Aorta (tissue), 5 donors: ENCODE data around the gene FLNA. TPM values are rescaled to one million over a fixed set of nuclear protein-coding genes. Genes with fewer than 3 reads are reported as not detected.

Source experiments
- ATAC-seq: fragments of 200-7000 bp; cut with Tn5 transposase; one replicate; pipeline ENCODE4 v1.9.1; 2022; ENCODE audit warnings: moderate library complexity; ENCODE audit not compliant: low FRiP score
- DNase-seq, 2 donors: peaks; one replicate each; pipeline ENCODE4 v3.0.0-alpha.2; 2020
- H3K27ac ChIP-seq, 2 donors: one replicate each; pipeline ENCODE4 v1.5.1; 2013; ENCODE audit warnings: low read length in 2 of 2, mild to moderate bottlenecking in 2 of 2, moderate library complexity in 2 of 2, control low read depth in 1 of 2, inconsistent platforms in 1 of 2, low read depth in 1 of 2
- H3K27me3 ChIP-seq, 2 donors: one replicate each; pipeline ENCODE4 v1.6.1; 2013; ENCODE audit warnings: control low read depth in 1 of 2, low read length in 1 of 2, mild to moderate bottlenecking in 1 of 2, moderate library complexity in 1 of 2; ENCODE audit not compliant: insufficient read depth in 2 of 2, control insufficient read depth in 1 of 2
- H3K36me3 ChIP-seq, 2 donors: one replicate each; pipeline ENCODE4 v1.6.1; 2013; ENCODE audit warnings: control low read depth in 1 of 2, low read length in 1 of 2, mild to moderate bottlenecking in 1 of 2; ENCODE audit not compliant: insufficient read depth in 2 of 2, control insufficient read depth in 1 of 2
- H3K4me1 ChIP-seq, 2 donors: one replicate each; pipeline ENCODE4 v1.6.1; 2013; ENCODE audit warnings: low read length in 2 of 2, control low read depth in 1 of 2, mild to moderate bottlenecking in 1 of 2, moderate library complexity in 1 of 2; ENCODE audit not compliant: insufficient read depth in 2 of 2, control insufficient read depth in 1 of 2
- H3K4me3 ChIP-seq, 2 donors: one replicate each; pipeline ENCODE4 v1.5.1; 2013; ENCODE audit warnings: low read length in 2 of 2, control low read depth in 1 of 2, mild to moderate bottlenecking in 1 of 2
- H3K9me3 ChIP-seq: one replicate; pipeline ENCODE4 v1.6.1; 2013; ENCODE audit warnings: mild to moderate bottlenecking, low read length; ENCODE audit not compliant: control insufficient read depth
- WGBS, 2 donors: extraction: QIAGEN DNeasy Blood & Tissue Kit; methylation state at CpG; one replicate each; pipeline ENCODE4 v1.1.7; 2013; 5-methylcytosine and 5-hydroxymethylcytosine counted together
- intact Hi-C, 2 donors: fragments of 100-400 bp; cut with DNase I; formaldehyde crosslinking; loops; one replicate each; pipeline versions ENCODE4 v1.14.2 to v1.15.0; 2022
- polyA plus RNA-seq, 2 donors: library from polyadenylated mRNA; stranded (reverse); fragments of 200-250 nt; gene quantifications; one replicate each; pipeline ENCODE4 v1.2.3, GENCODE V29; 2013
- total RNA-seq, 2 donors: library from RNA; stranded (reverse); fragmentation: NEBNext Ultra II Directional; extraction: Animal tissue kit (Norgen Biotek cat#: 25700); gene quantifications; one replicate each; pipeline ENCODE4 v1.2.1, GENCODE V29; 2021
- donor health status: healthy with polysubstance abuse.
- donor health status: Bipolar disorder and iron deficiency.
- donor health status: DM: no; HTN: no; CAD: no.
- donor health status: DM: no; HTN: no; CAD: no.
- donor health status: DM: yes; HTN: yes; CAD: no.

Gene FLNA
- total and polyA plus RNA-seq, 4 donors: 515 to 7,857 (median 5,958) TPM

- 1 to 36% methylated on average over 29 of the region's 29 CpGs for WGBS, 2 donors
- peak overlapping the region; percentile 51 to 79 for H3K4me3 ChIP-seq
- H3K36me3 ChIP-seq: no peaks in the 10 kb centered on the region
- intact Hi-C loops: no loop called here
- no peaks in the 10 kb centered on the region for H3K27me3 ChIP-seq
- peak; percentile 66 for ATAC-seq
- DNase-seq: peak; percentile 79 to 83
- H3K9me3 ChIP-seq: no peaks in the 10 kb centered on the region
- H3K27ac ChIP-seq: peak overlapping the region in 1 of 2 donors; percentile 62
- no peaks in the 10 kb centered on the region for H3K4me1 ChIP-seq
These were observed 37.5 kb upstream of the FLNA start for GRCh38 chrX:154411981-154412340.

DNA sequence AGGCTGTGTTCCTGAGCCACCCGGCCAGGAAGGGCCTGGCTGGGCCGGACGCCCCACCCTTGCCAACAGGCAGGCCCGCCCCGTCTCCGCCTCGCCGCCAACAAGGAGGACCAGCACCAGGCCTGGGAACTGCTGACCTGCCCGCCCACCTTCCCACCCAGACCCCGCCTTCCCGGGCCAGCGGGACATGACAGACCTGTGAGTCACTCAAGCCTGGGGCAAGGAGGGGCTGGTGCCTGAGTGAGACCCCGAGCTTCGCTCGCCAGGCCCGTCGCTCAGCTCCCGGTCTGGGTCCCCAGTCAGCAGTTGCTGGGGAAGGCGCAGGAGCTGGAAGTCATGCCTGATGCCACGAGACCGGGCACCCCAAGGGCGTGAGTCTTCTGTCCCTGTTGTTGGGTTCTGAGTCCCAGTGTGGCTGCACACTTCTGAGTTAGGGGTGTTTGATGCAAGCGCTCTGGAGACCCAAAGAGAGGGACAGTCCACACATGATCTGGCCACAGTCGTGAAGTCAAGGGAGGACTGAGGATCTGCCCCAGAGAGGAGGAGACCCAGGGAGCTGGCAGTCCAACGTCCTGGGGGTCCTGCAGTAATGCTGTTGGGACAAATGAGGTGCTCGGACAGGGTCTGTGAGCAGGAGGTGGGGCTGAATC lies 34.9 kb upstream of the FLNA start, which contains the start of gene DNASE1L1:
DNASE1L1 (minus strand) TSS at position 33 of the 650 bp plus-strand sequence. CDS start 3,686 bp downstream, outside the sequence.
- H3K27me3 ChIP-seq: no peaks in the 10 kb centered on the region
- no peaks in the 10 kb centered on the region for H3K36me3 ChIP-seq
- no peaks in the 10 kb centered on the region for H3K4me1 ChIP-seq
- peak; percentile 95 to 97 for DNase-seq
- intact Hi-C loops: loop anchor here in 1 of 2 donors (10.0 kb wide), 1 partner anchor 125 kb away; no protein-coding TSS in a partner anchor
- ATAC-seq: peak; percentile 88
- WGBS, 2 donors: 4 to 38% methylated on average over 25 to 26 of the region's 26 CpGs
- peak within 1 kb of the TSS in 1 of 2 donors; percentile 1 for H3K4me3 ChIP-seq
- H3K9me3 ChIP-seq: no peaks in the 10 kb centered on the region
- peak within 1 kb of the TSS in 1 of 2 donors; percentile 94 for H3K27ac ChIP-seq

- Histone ChIP-seq H3K4me3 (peak overlapping the region in 1 of 2 donors; percentile 1), H3K36me3 (no peaks in the 10 kb centered on the region), H3K4me1 (no peaks in the 10 kb centered on the region), H3K9me3 (no peaks in the 10 kb centered on the region), H3K27me3 (no peaks in the 10 kb centered on the region), H3K27ac (peak overlapping the region in 1 of 2 donors; percentile 42)
- 7 to 39% methylated on average over 10 of the region's 10 CpGs for WGBS, 2 donors
- DNase-seq: no peak
- ATAC-seq: no peak
- intact Hi-C loops: loop anchor here in 1 of 2 donors (10.0 kb wide), 1 partner anchor 126 kb away; no protein-coding TSS in a partner anchor
These were observed 34.3 kb upstream of the FLNA start for GRCh38 chrX:154408659-154409221.

DNA sequence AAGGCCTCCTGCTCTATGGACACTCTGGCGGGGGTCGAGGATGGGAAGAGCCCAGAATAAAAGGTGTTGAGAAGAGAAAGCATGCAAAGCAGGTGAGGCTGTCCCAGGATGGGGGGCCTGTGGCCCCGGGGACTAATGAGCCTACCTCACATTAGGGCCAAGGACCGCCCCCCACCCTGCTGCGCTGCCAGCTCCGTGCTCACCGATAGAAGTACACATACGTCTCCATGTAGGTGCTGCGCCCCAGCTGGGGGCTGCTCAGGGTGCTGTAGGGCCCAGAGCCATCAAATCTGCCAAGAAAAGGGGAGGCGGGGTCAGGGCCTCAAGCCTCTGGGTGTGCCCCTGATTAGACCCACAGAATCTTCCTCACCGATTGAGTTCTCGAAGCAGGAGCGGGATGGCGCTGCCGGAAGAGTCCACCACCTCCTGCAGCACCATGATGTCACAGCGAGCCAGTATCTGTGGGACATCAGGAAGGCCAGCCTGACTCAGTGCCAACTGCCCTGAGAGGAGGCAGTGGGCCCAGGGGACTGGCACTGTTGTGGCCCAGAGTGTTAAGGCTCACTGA lies 30.3 kb upstream of the FLNA start:
- Histone ChIP-seq H3K4me1 (no peaks in the 10 kb centered on the region), H3K36me3 (peaks cover 0 to 1% of the 10 kb centered on the region in 2 donors), H3K4me3 (no peak overlapping the region), H3K27me3 (no peaks in the 10 kb centered on the region), H3K27ac (no peak overlapping the region), H3K9me3 (no peaks in the 10 kb centered on the region)
- ATAC-seq (no peak), DNase-seq (no peak)
- 88 to 89% methylated on average over 16 of the region's 16 CpGs for WGBS, 2 donors
- intact Hi-C loops: loop anchor here in 1 of 2 donors (10.0 kb wide), 1 partner anchor 130 kb away; no protein-coding TSS in a partner anchor

DNA sequence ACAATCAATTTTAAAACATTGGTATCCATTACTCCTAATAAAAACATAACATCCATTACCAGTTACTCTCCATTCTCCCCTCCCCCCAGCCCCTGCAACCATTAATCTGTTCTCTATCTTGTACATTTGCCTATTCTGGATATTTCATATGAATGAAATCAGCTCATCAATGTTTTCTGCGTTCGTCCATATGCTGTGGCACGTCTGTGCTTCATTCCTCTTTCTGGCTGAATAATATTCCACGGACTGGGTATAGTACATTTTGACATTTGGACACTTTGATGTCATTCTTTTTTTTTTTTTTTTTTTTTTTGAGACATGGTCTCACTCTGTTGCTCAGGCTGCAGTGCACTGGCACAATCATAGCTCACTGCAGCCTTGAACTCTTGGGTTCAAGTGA lies 29.4 kb upstream of the FLNA start:
- intact Hi-C loops: loop anchor here in 1 of 2 donors (10.0 kb wide), 1 partner anchor 131 kb away; no protein-coding TSS in a partner anchor

DNA sequence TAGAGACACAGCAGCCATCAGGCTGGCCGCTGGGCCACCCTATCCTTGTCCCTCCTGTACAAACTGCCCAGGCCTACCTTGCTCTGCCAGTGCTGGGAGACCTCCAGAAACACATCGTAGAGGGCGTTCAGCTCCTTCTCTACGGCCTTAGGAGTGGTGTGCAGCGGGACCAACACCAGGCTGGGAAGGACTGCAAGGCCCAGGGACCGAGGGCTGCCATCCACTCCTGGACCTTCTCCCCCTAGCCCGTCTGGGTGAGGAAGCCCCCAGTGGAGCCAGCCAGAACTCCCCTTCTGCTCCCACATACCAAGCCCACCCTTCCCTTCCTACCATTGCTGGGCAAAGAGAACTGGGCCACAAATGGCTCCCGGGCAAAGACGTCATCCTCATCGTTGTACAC lies 28.8 kb upstream of the FLNA start:
- H3K27me3 ChIP-seq: no peaks in the 10 kb centered on the region
- DNase-seq (no peak), ATAC-seq (no peak)
- H3K4me3 ChIP-seq: no peak overlapping the region
- H3K27ac ChIP-seq: no peak overlapping the region
- WGBS, 2 donors: 80 to 81% methylated on average over 10 of the region's 10 CpGs
- peaks cover 0 to 1% of the 10 kb centered on the region in 2 donors for H3K36me3 ChIP-seq
- intact Hi-C loops: loop anchor here in 1 of 2 donors (10.0 kb wide), 1 partner anchor 132 kb away; no protein-coding TSS in a partner anchor
- H3K4me1 ChIP-seq: no peaks in the 10 kb centered on the region
- no peaks in the 10 kb centered on the region for H3K9me3 ChIP-seq

More for the DNA sequence above, 29.4 kb upstream of the FLNA start:
- Histone ChIP-seq H3K27me3 (no peaks in the 10 kb centered on the region), H3K36me3 (peaks cover 0 to 1% of the 10 kb centered on the region in 2 donors), H3K4me1 (no peaks in the 10 kb centered on the region), H3K27ac (no peak overlapping the region), H3K9me3 (no peaks in the 10 kb centered on the region), H3K4me3 (no peak overlapping the region)
- no peak for DNase-seq
- no peak for ATAC-seq
- WGBS, 2 donors: 77 to 89% methylated on average over 4 of the region's 4 CpGs

DNA sequence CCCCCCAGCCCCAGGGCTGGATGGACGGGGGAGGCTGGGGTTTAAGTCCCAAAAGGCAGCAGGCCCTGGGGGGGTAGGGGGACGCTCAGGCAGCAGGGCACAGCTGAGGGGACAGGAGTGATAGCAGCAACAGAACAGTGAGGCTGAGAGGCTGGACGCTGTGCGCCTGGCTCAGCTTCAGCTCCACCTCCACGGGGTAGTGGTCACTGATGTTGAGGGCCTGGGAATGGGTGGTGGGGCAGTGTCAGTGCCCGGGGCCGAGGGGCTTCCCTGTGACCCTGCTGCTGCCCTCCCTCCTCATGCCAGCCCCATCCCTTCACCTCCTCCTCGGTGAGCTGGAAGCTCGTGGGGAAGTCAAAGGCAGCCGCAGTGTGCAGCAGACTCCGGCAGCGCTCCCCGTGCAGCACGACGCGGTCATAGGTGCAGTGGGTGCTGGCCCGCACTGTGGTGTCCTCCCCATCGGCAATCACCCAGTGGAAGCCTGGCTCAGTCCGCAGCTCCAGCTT lies 28.2 kb upstream of the FLNA start:
- H3K27ac ChIP-seq: no peak overlapping the region
- DNase-seq: no peak
- peaks cover 0 to 1% of the 10 kb centered on the region in 2 donors for H3K36me3 ChIP-seq
- no peaks in the 10 kb centered on the region for H3K4me1 ChIP-seq
- intact Hi-C loops: loop anchor here in 1 of 2 donors (10.0 kb wide), 1 partner anchor 132 kb away; no protein-coding TSS in a partner anchor
- H3K4me3 ChIP-seq: no peak overlapping the region
- no peaks in the 10 kb centered on the region for H3K27me3 ChIP-seq
- no peaks in the 10 kb centered on the region for H3K9me3 ChIP-seq
- ATAC-seq: no peak
- WGBS, 2 donors: 64 to 75% methylated on average over 19 of the region's 19 CpGs

DNA sequence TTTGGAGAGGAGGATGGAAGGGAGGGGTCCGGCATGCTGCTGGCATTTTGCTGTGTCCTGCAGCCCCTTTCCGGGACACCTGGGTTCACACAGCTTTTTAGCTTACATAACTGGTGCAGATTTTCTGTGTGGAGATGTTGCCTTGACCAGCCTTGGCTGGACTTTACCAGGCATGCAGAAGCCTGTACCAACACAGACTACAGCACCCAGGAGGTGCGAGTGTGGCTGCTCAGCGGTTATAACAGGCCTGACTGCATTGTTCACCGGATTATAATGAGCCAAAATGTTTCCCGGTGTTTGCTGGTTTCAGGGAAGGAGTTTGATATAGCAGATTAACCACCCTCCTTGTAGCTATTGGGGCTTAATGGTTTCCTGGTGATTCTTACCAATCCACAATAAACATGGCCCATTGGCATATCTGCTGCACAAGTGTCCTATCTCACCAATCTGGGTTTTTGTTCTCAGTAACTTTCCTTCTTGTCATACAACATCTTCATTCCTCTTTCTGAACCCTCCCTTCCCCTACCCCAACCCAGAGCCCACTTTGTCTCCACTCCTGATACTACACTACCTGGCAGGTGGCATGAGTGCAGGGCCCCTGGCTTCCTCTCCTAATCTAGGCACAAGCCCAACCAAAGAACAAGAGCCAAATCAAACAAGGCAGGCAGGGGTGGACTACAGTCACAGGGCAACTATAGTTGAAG lies 27.6 kb upstream of the FLNA start:
- no peaks in the 10 kb centered on the region for H3K4me1 ChIP-seq
- ATAC-seq: no peak
- H3K9me3 ChIP-seq: no peaks in the 10 kb centered on the region
- peaks cover 0 to 1% of the 10 kb centered on the region in 2 donors for H3K36me3 ChIP-seq
- 24 to 48% methylated on average over 6 of the region's 6 CpGs for WGBS, 2 donors
- no peaks in the 10 kb centered on the region for H3K27me3 ChIP-seq
- H3K4me3 ChIP-seq: no peak overlapping the region
- intact Hi-C loops: loop anchor here in 1 of 2 donors (10.0 kb wide), 1 partner anchor 133 kb away; no protein-coding TSS in a partner anchor
- H3K27ac ChIP-seq: no peak overlapping the region
- DNase-seq: no peak
